Activated T-cell treated with anti-CD3 and anti-CD28 coated beads, Interleukin-2, amount 50 U/mL, for 24 hours (primary cell): ENCODE measurements around the gene ANO9.

Experiments used
- DNase-seq: peaks from one replicate; pipeline ENCODE4 v3.0.0-alpha.2; 2020
- H3K27ac Mint-ChIP-seq: 2 replicates; pipeline ENCODE4 v1.8.0; 2020; ENCODE audit warnings: mild to moderate bottlenecking, mixed read lengths
- H3K27me3 Mint-ChIP-seq: 2 replicates; pipeline ENCODE4 v1.8.0; 2020; ENCODE audit warnings: mixed read lengths
- H3K36me3 Mint-ChIP-seq: 2 replicates; pipeline ENCODE4 v1.8.0; 2020; ENCODE audit warnings: low read depth, mixed read lengths
- H3K4me1 Mint-ChIP-seq: 2 replicates; pipeline ENCODE4 v1.8.0; 2020; ENCODE audit warnings: low read depth, mixed read lengths
- H3K4me3 Mint-ChIP-seq: 2 replicates; pipeline ENCODE4 v1.8.0; 2020; ENCODE audit warnings: mild to moderate bottlenecking, moderate library complexity, mixed read lengths
- H3K9me3 Mint-ChIP-seq: 2 replicates; pipeline ENCODE4 v1.8.0; 2020; ENCODE audit warnings: mixed read lengths

ANO9 gene

DNA sequence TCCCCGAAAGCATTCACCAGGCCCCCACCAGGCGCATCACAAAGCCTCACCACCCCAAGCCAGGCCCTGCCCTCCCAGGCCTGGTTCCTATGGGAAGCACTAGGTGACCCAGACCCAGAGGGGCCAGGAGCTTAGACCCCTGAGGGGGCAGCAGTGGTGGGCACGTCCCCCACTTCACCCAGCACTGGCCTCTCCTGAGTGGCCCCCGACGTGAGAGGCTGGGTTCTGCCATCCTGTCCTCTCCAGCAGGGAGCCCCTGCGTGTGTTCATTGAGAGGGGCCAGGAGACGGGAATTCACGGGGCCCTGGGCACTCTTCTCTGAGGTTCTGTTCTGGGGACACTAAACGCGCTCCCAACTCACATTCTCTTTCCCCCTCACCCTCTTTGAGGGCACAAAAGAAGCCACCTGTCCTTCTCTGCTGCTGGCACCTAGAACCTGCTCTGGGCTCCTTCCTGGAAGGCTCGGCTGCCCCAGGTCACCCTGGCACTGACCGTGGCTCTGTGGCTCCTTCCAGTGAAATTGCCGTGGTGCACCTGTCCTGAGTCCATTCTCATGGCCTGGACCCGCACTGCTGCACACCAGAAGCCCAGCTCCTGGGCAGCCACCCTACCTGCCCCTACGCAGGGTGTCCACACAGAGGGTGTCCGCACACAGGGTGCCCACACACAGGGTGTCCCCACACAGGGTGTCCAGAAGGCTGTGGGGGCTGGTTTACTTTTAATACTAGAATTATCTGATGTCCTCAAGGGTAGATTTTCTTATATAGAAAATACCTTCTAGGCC lies 20.5 kb upstream of the ANO9 start:
- H3K36me3 Mint-ChIP-seq: peaks cover 66% of the 10 kb centered on the region
- DNase-seq: no peak
- H3K9me3 Mint-ChIP-seq: no peaks in the 10 kb centered on the region
- H3K4me3 Mint-ChIP-seq: no peak overlapping the region
- H3K4me1 Mint-ChIP-seq: peaks cover 7% of the 10 kb centered on the region
- H3K27me3 Mint-ChIP-seq: no peaks in the 10 kb centered on the region
- H3K27ac Mint-ChIP-seq: no peak overlapping the region

DNA sequence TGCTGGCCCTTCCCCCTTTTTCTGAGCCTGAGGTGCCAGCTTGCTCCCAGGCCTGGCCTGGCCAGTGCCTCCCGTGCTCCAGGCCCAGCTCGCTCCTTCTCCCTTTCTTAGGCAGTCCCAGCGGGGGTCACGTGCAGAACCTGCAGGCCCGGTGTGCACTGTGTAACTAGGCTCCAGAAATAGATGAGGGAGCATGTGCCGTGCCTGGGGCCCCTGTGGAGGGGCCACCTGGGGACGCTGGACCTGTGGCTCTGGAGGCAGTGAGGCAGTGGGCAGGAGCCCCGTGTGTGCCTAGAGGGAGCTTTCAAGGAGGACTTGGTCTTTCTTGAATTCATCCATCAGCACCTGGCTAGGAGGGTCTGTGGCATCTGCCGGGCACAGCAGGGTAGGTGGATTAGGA lies 19.8 kb upstream of the ANO9 start:
- H3K4me3 Mint-ChIP-seq: no peak overlapping the region
- peaks cover 68% of the 10 kb centered on the region for H3K36me3 Mint-ChIP-seq
- H3K27me3 Mint-ChIP-seq: no peaks in the 10 kb centered on the region
- H3K9me3 Mint-ChIP-seq: no peaks in the 10 kb centered on the region
- peaks cover 14% of the 10 kb centered on the region for H3K4me1 Mint-ChIP-seq
- no peak overlapping the region for H3K27ac Mint-ChIP-seq
- no peak for DNase-seq

DNA sequence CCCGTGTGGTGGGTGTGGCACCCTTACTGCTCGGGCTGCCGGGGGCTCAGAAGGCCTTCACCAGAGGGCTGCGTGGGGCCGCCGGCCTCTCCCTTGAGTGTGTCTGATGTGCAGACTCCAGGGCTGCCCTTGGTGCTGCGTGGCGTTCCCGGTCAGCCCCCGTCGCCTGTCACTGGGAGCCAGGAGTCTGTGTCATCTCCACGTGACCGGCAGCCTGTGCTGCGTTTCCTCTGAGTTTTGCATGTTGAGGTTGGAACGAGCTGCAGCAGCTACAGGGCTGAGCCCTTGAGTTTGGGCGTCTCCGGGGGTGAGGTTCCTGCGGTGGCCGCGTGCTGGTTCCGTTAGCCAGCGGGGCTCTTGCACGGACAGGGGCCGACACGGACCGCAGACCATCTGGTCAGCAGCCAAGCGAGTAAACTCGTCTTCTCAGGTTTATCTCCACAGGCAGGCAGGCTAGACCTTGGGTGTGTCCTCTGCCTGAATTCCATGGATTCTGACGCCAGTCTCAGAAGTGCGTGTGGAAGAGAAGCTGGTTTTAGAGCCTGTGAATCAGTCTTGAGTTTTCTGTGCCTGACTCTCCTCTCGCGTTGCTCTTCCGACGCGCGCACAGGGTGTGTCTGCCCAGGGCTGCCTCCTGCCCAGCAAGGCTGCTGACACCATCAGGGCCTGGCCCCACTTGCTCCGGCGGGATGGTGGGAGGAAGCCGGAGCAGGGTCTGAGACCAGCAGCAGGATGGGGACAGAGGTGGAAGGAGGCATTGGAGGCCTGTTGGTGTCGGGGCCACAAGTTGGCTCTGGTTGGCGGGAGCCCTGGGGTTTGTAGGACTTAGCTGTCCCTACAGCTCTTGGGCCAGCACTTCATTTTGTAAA lies 18.8 kb upstream of the ANO9 start:
- Mint-ChIP-seq H3K4me1 (peaks cover 24% of the 10 kb centered on the region), H3K27ac (no peak overlapping the region), H3K4me3 (no peak overlapping the region), H3K27me3 (no peaks in the 10 kb centered on the region), H3K36me3 (peaks cover 71% of the 10 kb centered on the region), H3K9me3 (no peaks in the 10 kb centered on the region)
- no peak for DNase-seq

DNA sequence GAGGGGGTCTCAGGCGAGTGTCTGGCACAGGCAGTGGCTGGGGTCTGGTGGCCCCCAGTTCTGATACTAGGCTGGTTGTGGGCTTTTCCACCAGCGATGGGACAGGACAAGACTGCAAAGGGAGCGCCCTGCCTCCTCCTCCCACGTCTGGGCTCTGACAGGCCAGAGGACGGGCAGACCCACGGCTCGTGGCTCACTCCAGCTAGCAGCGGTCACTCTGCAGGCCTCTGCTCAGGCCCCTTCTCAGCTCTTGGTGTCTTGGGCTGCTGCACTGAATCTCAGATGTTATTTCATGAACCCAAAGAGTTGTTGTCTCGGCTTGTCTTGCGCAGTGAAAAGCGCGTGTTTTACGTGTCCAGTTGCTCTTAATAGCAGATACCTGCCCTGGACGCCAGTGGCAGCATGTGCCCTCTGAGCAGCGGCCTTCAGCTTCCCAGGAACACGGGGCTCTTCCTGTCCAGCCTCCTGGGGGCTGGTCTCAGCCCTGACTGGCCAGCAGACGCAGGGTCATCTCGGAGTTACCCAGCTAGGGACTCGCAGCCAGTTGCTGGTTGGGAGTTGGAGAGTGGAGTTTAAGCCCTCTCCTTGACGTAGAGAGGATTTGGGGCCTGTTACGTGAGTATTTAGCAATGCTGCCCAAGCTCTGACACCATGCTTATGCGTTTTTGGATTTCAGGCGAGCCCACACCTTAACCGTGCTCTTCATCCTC lies 17.9 kb upstream of the ANO9 start:
- Mint-ChIP-seq H3K27ac (no peak overlapping the region), H3K9me3 (no peaks in the 10 kb centered on the region), H3K4me3 (no peak overlapping the region), H3K27me3 (no peaks in the 10 kb centered on the region), H3K36me3 (peaks cover 70% of the 10 kb centered on the region), H3K4me1 (peaks cover 31% of the 10 kb centered on the region)
- DNase-seq: no peak

DNA sequence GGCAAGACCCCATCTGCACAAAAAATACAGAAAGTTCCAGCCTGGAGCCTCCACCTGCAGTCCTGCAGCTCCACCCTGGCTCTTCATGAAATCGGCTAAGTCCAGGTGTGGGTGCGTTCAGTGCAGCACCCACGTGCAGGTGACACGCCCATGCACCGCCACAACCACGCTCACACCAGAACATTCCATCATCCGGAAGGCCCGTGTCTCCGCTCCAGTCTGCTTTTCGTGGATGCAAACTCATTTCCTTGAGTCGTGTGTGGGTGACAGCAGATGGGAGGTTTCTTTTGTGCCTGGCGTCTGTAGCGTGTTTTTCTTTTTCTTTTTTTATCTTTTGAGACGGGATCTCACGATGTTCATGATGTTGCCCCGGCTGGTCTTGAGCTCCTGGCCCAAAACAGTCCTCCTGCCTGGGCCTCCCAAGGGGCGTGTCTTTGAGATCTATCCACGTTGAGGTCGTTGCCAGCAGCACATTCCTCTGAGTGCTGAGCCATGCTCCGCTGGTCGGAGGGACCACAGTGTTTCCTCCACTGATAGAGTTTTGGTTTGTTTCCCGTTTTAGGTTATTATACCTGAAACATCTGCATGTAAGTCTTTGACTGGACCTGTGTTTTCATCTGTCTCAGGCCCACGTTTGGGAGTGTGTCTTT lies 15.4 kb upstream of the ANO9 start:
- no peaks in the 10 kb centered on the region for H3K27me3 Mint-ChIP-seq
- DNase-seq: no peak
- H3K36me3 Mint-ChIP-seq: peaks cover 80% of the 10 kb centered on the region
- no peaks in the 10 kb centered on the region for H3K9me3 Mint-ChIP-seq
- H3K27ac Mint-ChIP-seq: peak overlapping the region; percentile 88
- peak overlapping the region; percentile 42 for H3K4me3 Mint-ChIP-seq
- peaks cover 39% of the 10 kb centered on the region for H3K4me1 Mint-ChIP-seq

DNA sequence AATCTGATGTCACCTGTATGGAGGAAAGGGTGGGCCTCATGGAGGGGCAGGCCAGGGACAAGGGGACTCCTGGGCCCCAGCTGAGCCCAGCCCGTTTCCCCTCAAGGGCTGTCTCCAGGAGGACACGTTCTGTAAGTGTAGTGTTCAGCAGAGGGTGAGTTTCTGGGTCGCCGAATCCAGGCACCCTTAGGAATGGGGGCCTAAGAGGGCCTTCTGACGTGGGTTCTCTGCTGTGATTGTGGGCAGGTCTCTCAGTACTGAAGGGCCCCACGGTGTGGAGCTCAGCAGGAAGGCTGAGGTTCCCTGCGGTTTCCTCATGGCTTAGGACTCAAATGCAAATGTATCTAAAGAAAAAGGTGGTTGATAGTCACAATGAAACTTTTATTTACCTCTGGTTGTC lies 14.7 kb upstream of the ANO9 start:
- Mint-ChIP-seq H3K4me3 (peak overlapping the region; percentile 42), H3K4me1 (peaks cover 43% of the 10 kb centered on the region), H3K27ac (peak overlapping the region; percentile 88), H3K27me3 (no peaks in the 10 kb centered on the region), H3K36me3 (peaks cover 82% of the 10 kb centered on the region), H3K9me3 (no peaks in the 10 kb centered on the region)
- DNase-seq: peak; percentile 50

DNA sequence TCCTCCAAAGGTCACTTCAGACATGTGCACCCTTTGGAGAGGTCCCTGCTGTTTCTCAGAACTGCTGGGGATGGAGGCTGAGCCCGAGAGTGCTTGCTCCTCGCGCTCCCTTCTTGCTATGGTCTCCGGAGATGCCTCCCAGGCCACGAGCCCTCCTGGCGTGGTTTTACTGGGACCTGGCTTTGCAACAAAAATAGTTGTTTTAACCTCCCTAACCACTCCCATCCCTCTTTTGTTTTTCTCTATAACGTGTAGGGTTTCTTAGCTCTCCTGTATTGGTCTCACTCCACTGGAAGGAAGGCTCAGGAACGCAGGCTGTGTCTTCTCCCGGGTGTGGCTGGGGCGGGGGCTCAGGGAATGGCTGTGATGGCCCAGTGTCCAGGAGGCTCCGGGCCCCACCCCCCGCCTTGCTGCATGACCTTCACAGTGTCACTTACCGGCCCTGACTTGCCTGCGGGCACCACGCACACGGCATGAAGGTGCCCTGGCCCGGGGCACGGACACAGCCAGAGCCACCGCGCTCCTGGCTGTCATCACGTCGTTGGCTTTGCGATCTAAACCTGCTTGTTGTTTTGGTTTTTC lies 13.8 kb upstream of the ANO9 start:
- H3K27me3 Mint-ChIP-seq: no peaks in the 10 kb centered on the region
- peaks cover 50% of the 10 kb centered on the region for H3K4me1 Mint-ChIP-seq
- no peak overlapping the region for H3K4me3 Mint-ChIP-seq
- no peak for DNase-seq
- H3K36me3 Mint-ChIP-seq: peaks cover 81% of the 10 kb centered on the region
- no peaks in the 10 kb centered on the region for H3K9me3 Mint-ChIP-seq
- peak overlapping the region; percentile 37 for H3K27ac Mint-ChIP-seq

DNA sequence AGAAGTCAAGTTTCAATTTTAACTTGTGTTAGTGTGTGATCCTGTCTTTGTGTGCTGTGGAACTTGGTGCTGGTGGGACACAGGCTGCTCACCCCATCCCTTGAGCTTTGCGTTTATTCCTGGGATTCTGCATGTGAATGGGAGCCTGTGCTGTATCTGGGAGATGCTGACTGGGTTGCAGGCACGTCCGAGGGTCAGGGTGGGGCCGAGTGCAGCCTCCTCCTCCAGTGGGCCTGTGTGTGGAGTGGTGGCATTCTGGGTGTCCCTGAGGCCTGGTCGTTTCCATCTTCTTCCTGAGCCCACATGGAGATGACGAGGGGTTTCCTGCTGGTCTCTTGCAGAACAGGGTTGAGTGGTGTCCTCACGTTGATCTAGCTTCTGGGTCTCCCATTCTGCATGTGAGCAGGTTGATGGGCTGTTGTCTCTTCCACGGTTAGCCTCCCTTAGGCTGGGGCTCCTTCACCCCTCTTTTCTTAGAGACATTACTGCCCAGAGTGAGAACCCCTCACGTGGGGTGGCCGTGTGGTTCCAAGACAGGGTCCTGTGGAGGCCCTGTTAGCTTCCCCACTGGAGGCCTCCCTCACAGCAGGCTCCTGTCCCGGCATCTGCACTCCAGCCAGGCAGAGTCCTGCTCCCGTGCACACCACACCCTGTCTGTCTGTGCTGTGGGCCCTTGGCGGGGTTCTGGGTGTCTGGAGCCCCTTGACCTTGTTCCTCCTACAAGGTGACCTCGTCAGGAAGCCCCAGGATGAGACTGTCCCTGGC lies 13.2 kb upstream of the ANO9 start:
- Mint-ChIP-seq H3K9me3 (no peaks in the 10 kb centered on the region), H3K27ac (no peak overlapping the region), H3K4me3 (no peak overlapping the region), H3K27me3 (no peaks in the 10 kb centered on the region), H3K4me1 (peaks cover 51% of the 10 kb centered on the region), H3K36me3 (peaks cover 74% of the 10 kb centered on the region)
- DNase-seq: no peak

DNA sequence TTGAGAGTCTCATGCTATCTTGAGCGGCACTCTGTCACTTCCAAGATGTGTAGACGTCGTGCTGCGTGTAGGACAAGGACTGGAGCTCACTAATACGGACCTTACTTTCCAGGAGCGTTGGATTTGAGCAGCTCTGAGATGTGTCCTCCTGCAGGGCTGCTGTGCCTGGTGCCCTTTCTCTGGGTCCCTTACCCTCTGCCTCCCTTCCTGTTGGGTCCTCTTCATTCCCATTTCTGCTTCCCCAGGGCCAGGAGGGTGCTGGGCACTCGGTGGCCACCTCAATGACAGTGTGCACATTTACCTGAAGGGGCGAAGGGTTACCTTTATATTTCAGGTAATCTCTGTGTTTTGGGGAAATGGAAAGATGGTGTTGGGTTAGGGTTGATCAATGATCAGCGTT lies 12.2 kb upstream of the ANO9 start:
- no peak overlapping the region for H3K27ac Mint-ChIP-seq
- peaks cover 69% of the 10 kb centered on the region for H3K36me3 Mint-ChIP-seq
- DNase-seq: no peak
- peaks cover 58% of the 10 kb centered on the region for H3K4me1 Mint-ChIP-seq
- H3K27me3 Mint-ChIP-seq: no peaks in the 10 kb centered on the region
- no peak overlapping the region for H3K4me3 Mint-ChIP-seq
- no peaks in the 10 kb centered on the region for H3K9me3 Mint-ChIP-seq

DNA sequence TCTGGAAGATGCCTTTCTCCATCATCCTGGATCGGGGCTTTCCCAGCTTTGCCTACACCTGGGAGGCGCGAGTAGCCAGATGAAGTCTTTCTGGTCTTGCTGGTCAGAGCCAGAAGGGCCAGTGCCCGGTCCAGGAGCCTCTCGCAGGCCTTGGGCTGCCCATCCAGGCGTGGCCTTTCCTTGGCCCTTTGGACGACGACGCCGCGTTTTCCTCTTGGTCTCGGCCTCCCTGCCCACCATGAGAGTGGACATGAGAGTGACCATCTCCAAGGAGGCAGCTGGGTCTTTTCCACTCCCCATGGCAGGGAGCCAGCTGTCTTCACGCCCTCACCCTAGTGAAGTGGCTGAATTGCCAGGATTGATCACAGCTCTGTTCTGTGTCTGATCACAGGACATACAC lies 11.8 kb upstream of the ANO9 start:
- peaks cover 66% of the 10 kb centered on the region for H3K36me3 Mint-ChIP-seq

DNA sequence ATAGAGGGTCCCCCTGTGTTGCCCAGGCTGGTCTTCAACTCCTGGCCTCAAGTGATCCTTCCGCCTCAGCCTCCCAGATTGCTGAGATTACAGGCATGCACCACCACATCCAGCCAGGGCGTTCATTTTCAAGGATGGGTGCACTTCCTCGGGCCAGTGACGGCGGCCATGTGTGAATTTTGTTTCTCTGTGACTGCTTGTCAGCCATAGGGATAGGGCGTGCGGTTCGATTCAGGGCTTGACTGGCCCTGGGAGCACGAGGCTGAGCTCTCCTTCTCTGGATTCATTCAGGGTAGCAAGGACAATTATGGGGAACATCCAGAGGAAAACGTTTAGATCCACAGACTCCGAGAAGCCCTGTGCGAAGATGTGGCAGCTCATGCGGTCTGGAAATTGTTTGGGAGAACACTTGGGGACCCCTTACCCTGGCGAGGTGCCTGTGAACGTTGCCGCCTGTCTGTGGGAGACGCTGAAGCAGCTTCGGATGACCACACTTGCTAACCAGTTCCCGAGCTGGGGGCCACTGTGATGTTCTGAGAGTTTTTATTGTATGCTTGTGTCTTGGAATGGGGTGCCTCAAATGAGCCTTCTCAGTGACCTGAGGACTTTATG lies 11.2 kb upstream of the ANO9 start:
- Mint-ChIP-seq H3K27me3 (no peaks in the 10 kb centered on the region), H3K4me3 (peak overlapping the region; percentile 29), H3K27ac (peak overlapping the region; percentile 47), H3K9me3 (no peaks in the 10 kb centered on the region), H3K36me3 (peaks cover 68% of the 10 kb centered on the region), H3K4me1 (peaks cover 65% of the 10 kb centered on the region)
- DNase-seq: no peak

More for the DNA sequence above, 11.8 kb upstream of the ANO9 start:
- Mint-ChIP-seq H3K27me3 (no peaks in the 10 kb centered on the region), H3K9me3 (no peaks in the 10 kb centered on the region), H3K4me1 (peaks cover 62% of the 10 kb centered on the region), H3K27ac (no peak overlapping the region), H3K4me3 (no peak overlapping the region)
- no peak for DNase-seq

DNA sequence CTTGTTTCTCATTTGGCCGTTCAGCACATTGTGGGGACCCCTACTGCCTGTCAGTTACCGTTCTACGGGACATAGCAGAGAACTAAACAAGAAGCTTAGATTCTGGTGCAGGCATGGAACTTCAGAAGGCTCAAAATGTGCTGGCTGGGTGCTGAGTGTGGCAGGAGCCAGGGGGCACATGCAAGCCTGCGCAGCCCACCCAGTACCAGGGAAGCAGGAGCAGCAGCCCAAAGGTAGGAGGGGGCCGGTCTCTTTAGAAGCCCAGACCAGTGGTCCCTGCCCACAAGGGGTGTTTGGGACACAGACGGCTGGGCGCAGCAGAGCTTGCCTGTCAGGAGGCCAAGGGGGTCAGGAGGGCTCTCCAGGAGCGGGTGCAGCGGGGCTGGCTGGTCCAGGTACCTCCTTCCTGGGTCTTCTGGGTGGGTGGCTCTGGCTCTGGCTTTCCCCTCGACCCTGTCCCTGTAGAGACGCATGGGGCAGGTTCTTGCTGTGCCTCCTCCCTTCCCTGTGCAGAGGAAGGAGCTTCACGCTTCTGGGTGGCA lies 10.5 kb upstream of the ANO9 start:
- no peaks in the 10 kb centered on the region for H3K9me3 Mint-ChIP-seq
- H3K27me3 Mint-ChIP-seq: no peaks in the 10 kb centered on the region
- H3K36me3 Mint-ChIP-seq: peaks cover 61% of the 10 kb centered on the region
- no peak for DNase-seq
- peaks cover 58% of the 10 kb centered on the region for H3K4me1 Mint-ChIP-seq
- H3K27ac Mint-ChIP-seq: peak overlapping the region; percentile 29
- H3K4me3 Mint-ChIP-seq: peak overlapping the region; percentile 97

DNA sequence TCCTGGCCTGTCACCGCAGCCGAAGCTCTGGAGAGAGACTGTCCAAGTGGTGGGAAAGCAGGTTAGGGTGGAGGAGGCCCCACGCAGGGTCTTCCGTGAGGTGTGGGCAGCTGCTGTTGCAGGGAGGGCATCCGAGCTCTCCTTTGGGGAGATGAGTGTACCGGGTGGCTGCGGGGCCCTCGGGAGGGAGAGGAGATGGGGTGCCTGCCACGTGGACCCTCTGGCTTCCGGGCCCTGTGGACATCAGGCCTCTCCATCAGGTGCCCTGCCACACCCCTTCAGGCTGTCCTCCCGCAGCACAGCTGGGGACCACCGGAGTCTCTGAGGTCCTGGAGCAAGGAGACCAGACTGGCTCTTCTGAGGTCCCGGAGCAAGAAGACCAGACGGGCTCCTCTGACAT lies 9.9 kb upstream of the ANO9 start:
- H3K4me1 Mint-ChIP-seq: peaks cover 53% of the 10 kb centered on the region
- H3K9me3 Mint-ChIP-seq: no peaks in the 10 kb centered on the region
- peak overlapping the region; percentile 97 for H3K27ac Mint-ChIP-seq
- no peaks in the 10 kb centered on the region for H3K27me3 Mint-ChIP-seq
- no peak for DNase-seq
- peaks cover 56% of the 10 kb centered on the region for H3K36me3 Mint-ChIP-seq
- H3K4me3 Mint-ChIP-seq: peak overlapping the region; percentile 97
